NCI-H1694 treated with DMSO at 0.1 percent for 48 hours (cell line): ENCODE measurements around the gene AHNAK2.

Source experiments
- DNase-seq: peaks from one replicate; lab custom pipeline; 2025; lab: John Stamatoyannopoulos, UW

The AHNAK2 gene

DNA sequence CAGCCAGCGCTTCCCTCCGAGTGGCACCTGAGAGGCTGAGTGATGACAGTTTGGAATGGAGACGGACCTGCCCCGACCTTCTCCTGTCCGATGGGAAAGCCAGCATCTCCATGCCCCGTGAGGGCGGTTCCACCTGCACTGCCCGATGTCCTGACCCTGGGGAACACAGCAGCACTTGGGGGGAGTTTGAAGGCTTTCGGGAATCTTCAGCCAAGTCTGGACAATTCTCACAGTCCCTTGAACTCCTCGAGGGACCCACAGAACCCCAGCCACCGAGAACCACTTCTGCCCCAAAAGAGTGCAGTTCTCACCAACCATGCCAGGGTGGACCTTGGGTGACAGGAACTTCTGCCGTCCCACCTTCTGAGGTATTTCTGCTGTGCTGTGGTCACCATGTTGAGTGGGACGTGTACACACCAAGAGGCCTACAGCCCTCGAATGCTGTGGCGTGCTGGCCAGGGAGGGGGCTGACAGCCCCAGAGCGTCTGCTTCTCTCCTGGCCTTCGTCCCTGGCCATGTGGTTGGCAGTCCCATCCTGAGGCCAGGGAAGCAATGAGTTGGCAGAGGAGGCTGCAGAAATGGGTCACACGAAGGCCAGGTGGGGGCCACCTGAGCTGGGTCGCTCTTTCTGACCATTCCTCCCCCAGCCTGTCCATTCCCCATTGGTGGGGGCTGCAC is 8.5 kb upstream of the AHNAK2 start:
- DNase-seq = no peak

DNA sequence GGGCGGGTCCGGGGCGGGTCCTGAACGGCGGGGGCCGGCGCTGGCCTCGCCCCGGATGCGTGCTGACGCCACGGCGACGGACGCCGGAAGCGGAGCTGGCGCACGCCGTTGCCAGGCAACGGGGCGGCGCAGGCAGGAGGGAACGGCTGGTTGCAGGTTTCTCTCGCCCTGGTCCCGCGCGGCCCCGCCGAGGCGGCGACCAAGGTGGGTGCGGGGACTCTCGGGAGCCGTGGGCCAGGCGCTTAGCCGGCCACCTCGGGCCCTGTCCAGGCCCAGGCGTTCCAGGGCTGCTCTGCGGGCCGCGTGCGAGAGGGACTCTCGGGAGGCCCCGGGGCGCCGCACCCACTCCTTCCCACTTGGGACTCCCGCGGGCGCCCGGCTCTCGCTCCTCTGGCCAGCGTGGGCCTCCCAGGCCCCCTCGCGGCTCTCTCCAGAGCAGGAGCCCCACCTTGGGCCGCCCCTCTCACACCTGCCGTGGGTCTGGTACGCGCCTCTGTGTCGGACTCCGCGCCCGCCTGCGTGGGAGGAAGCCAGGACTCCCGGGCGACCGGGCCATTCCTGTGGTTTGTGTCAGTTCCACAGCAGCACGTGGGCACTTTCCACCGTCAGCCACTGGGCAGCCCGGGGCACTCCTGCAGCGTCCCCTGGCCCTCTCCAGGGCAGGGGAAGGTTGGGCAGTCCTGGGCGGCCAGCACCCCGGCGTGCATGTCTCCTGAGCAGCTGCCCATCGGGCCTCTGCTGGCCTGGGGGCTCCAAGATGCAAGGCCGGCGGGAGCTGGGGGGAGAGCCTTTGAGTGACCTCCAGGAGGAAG is 7.7 kb upstream of the AHNAK2 start, which contains the start of gene CLBA1:
Gene CLBA1 (plus strand): TSS at position 114 of the 812 bp plus-strand sequence. CDS start 644 bp downstream, at position 758.
- peak; percentile 91 for DNase-seq

DNA sequence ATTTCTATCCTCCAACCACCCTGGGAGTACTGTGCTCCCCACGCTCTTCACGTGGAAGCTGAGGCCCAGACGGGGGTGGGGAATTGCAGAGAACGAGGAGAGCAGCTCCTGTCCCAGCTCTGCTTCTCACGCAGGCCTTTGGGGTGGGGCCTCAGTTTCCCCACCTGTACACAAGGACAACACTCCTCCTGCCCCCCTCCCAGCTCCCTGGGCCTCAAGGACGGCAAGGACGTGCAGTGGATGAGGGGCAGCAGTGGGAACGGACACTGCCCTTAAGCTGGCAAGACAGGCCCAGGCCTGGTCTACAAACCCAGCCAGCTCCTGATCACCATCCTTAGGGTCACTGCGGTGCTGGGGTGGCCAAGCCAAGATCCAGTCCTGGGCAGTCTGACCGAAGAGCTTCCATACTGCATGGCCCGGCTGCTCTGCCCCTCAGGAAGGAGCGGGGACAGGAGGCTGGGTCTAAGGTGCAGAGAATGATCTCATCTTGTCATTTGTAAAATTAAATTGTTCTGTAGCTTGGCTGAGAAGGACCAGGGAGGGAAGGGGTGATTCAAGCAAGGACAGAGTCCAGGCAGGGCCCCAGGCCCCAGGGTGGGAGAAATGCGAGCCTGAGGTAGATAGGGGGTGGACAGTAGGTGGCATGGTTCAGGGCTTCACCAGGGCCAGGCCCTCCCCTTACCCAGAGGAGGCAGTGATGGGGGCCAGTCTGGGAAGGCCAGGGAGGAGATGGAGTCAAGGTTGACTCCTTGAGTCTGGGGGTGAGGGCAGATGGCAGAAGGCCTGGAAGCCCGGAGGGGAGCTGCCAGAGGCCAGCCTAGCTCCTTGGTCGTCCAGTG is 6.1 kb upstream of the AHNAK2 start:
- no peak for DNase-seq

DNA sequence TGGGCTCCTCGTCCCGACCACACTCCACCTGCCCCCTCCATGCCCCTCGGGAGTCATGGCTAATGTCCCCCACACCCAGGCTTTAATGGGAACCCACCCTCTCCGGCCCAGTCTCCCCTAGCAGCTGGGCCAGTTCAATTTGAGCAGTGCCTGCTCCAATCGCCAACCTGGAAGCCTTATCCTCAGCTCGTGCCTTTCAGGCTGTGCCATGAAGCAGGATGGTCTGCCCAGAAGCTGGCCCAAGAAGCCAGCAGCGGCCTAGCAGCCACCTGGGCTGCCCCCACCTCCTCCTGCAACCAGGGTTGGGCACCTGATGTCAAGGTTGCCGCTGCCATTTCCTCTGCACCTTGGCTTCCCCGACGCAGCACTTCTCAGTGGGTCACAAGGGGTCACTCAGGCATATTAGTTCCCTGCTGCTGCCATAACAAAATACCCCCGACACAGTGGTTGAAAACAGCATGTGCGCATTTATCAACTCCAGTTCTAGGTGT is 5.1 kb upstream of the AHNAK2 start:
- no peak for DNase-seq

DNA sequence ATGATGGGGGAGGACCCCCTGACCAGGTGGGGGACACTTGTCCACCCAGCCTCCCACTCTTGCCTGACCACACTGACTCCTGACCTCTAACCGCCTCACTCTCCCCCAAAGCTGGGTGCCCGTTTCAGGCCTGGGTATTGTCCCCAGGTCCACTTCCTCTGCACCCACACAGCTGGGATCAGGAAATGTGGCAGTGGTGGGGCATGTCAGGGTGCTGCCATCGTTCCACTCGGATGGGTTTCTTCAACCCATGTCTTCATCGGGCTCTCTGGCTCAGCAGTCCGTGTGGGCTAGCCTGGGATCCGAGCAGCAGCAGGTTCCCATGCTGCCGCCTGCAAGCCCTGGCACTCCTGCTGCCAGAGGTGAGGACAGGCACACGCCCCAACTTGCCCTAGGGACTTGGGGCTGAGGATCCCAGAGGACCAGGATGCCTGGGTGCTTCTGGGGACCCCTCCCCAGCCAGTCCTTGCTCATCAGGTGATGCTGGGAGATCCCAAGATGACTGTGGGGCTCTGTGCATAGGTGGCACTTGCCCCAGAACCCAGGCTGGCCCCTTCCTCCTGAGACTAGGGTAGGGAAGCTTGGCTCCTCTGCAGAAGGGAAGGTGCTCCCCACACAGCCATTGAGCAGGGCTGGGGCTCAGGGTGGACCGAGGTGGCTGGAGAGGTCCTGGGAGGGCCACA is 4.5 kb upstream of the AHNAK2 start:
- no peak for DNase-seq

DNA sequence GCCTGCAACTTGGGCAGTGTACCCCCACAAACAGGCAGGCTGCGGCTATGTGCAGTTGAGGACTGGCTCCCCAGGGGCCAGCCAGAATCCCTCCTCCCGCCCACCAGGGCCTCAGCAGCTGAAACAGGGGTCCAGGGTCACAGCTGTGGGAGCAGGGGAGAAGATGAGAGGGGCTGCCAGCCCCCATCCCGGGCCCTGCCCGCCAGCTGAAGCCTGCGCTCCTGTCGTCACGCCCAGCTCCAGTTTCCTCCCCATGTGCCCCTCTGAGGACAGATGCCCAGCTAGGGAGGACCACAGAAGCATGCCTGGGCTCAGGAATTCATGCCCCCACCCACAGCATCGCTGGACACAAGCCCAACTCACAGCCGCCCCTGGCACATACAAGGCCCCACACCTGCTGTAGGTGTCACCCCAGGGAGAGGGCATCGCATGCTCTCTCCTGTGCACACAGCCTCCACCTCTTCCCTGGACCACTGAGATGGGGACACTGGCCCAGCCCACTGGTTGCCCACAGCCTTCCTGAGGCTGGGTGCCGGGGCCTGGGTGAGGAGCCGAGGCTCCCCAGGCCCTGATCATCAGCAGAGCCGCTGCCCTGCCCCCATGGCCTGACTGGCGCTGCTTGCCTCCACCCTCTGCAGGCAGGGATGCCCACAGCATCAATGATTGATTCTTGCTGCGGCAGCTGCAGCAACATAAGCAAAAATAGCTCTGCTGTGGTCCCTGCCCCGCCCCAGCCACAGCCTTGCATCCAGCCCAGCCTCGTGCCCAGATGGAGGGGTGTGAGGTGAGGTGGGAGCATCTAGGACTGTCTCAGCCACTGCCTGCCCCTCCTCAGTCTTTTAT is 3.7 kb upstream of the AHNAK2 start:
- DNase-seq = peak; percentile 50

DNA sequence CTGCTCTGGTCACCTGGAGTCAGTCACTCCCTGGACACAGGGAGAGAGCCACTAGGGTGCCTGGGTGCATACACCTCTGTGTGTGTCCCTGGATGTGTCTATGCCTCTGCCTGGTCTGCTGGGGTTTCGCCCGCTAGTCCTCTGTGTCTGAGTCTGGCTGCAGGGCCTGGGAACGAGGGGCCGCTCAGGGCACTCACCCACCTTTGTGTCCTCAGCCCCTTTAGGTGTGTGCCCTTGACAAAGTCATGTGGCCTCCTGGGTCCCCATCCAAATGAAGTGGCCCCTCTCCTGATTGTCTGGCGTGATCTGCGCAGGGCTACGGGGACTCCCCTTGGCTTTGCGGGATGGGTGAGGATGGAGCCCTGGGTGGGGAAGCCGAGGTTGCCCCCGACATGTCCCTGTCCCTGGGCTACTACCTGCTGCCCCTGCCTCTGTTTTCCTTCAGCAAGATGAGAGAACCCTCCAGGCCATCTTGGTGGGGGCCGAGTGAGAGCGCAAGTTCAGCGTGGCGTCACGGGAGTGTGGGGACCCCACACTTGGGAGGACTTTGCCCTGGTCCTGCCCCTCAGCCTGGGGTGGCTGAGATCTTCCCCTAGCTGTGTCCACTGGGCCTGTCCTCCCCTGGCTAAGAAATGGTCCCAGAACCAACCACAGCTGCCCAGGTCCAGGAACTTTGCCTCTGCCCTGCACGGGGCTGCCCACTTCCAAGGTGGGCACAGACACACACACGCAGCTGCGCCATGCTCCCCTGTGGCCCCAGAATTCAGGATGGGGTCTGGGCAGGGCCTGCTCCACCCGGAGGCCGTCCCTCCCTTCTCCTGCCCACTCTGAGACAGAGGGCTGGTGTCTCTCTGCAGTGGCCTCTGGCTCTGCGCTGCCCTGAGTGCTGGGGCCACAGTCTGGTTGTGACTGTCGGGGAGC is 2.7 kb upstream of the AHNAK2 start:
- DNase-seq = no peak

DNA sequence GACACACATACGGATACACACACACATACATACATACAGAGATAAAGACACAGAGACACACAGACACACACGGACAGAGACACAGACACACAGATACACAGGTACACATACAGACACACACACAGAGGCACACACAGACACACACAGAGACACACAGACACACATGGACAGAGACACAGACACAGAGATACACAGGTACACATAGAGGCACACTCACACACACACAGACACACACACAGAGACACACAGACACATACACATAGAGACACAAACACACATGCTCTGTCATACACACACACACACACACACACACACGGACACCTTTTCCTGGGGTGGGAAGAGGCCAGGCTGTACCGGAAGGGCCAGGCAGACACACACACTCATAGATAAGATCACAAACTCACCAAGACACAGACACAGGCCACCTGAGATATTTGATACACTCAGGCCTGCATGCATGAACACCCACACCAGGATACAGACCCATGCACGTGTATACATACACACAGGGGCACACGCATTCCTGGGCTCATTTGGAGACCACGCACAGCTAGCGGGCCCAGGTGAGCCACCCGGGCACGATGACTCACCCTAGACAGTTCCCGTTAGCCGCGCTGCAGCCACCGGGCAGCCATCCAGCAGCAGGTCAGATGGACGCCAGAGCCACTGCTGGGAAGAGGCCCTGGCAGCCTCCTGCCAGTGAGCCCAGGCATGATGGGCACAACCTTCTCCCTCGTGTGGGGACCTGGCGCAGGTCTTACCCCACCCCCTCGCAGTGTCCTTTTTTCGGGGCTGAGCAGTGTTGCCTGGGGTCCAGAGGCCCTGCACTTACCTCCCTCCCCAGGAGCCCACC is 1.8 kb upstream of the AHNAK2 start:
- no peak for DNase-seq

DNA sequence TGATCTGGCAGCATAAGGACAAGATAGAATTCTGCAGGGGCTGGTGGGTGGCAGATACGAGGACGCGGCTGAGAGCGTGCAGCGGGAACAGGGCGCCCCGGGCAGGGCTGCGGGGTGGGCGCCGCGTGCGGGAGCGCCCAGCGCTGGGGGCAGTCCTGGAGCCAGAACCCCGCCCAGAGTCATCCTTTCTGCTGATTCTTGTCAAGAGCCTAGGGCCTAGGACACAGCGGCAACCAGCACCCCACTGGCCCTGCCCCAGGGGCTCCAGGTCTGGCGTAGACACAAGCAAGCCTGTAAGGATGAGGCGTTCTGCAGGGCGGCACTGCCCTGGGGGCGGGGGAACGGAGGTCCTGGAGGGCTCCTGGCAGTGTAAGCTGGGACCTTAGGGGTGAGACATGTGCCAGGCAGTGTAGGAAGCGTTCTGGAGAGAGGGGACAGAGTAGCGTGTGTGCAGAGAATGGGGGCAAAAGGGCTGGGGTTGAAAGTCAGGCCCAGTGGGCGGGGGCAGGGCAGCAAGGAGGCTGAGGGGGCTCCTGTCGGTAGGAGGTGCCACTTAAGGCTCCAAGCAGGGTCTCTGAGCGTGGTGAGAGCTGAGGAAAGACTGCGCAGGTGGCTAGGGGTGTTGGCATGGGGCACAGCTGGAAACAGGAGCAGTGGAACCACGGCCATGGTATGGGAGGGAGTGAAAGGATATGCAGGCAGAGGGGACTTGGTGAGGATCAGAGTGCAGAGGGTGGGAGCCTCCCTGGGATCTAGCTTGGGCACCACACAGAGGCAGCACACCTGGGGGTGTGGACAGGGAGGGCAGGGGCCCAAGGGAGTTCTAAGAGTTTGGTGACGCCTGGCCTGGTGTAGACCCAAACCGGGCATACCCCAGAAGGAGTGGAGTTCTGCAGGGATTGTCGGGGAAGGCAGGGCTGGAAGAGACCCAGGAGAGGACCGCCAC is 845 bp upstream of the AHNAK2 start:
- DNase-seq = no peak

DNA sequence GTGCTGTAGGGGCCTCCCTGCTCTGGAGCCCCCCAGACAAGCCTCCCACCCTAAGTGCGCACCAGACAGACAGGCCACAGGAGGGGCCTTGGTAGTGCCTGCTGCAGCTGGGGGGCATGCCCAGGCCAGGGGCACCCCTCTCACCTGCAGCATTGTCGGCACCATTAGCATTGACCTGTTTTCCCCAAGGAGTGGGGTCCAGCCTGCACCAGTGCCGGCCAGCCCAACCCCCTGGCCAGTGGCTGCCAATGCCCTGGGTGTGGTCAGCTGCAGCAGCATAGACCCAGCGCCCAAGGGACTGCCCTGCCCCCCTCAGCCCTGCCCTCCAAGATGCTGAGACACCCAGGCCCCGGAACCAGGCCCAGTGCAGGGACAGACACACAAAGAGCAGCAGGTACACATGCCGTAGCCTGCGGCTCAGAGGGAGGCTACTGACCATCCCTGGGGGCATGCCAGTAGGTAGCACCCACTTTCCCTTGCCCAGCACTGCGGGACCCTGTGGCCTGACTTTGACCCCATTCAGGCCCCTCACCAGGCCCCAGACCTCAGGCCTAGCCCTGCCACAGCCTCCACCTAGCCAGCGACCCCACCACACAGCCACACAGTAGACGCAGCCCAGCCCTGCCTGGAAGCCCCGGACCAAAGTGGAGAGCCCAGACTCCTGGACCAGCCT is 1.0 kb downstream of the AHNAK2 start:
- DNase-seq = no peak

DNA sequence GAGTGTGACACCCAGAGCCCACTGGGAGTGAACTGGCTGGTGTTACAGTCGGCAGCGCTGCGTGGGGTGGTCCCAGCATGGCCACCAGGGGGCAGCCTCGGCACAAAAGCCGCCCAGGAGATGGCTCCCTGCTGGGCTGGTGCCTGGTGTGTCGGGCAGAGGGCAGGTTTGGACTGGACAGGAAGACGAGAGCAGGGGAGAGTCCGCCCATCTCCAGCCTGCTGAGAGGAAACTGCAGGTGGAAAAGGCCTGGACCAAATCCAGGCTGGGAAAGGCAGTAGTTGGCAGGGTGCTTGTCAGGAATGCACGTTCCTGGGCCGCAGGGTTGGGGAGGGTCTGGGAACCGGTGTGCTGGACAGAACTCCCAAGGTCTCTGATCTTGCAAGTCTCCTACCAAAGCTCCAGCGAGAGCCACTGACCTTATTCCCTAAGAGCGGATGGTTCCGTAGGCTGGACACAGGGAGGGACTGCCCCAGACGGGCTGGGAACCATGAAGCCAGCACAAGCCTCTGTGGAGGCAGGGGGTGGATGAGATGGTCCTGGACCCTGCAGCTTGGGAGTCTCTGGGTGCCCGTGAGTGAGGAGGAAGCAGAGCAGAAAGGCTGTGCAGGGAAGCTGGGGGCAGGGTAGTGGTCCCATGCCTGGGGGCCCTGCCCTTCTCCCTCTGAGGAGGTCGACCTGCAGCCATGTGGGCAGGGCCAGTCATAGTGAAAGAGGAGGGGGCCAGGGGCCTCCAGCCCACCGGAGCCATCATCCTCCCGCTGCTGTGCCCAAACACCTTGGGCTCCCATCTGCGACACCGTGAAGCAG is 1.8 kb downstream of the AHNAK2 start:
- DNase-seq = peak; percentile 78

DNA sequence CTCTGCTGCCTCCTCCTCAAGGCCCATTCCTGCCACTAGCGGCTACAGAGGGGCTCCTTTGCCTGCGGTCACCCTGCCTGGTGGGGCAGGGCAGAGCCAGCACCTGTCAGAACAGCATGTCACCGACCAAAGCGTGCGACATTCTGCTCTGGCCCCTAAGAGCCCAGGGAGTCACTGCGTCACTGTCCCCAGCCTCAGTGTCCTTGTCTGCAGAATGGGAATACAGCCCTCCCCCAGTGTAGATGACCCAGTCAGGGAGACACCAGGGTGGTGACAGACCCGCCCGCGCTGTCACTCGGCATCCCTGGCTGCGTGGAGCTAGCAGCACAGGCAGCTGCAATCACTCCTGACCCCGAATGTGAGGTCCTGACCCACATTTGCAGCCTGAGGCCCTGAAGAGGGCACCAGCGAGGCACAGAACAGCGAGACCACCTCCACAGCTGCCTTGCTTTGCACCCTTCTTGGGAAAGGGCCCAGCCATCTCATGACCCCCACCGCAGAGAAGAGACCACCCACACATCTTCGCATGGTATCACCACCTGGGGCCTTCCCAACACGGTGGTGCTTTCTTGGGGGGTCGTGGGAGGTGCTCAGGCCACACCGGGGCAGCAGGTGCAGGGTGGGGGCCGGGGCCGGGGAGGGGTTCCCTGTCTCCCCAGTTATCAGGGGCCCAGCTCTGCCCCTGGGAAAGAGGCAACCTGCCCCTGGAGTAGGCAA is 2.5 kb downstream of the AHNAK2 start:
- peak; percentile 49 for DNase-seq

DNA sequence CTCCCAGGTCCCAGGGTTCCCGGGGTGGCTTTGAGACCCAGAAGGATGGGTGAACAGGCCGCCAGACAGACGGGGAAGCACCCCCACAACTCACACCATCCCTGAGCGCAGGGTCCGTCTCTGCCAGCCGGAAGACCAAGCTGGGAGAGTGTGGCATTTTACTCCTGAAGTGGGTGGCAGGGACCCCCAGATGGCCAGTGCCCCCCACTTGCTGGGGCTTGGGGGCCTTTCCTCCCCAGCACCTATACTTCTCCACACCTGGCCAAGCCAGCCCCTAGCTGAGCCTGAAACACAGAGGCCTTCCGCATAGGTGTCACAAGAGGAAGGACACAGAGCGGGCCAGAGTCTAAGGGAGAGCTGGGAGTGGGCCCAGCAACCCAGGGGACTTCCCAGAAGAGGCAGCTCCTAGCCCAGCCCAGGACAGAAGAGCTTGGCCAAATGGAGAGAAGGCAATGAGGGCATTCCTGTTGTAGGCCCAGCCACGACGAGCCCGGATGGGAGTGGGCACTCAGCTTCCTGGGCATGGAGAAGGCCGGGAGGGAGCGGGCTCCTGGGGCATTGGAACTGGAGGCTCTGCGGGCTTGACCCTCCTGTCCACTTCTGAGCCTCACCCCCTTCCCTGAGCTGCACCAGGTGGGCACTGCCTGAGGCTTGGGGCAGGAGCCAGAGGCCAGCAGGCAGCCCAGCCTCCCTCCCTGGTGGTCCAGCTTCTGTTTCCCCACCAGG is 3.3 kb downstream of the AHNAK2 start:
- no peak for DNase-seq

DNA sequence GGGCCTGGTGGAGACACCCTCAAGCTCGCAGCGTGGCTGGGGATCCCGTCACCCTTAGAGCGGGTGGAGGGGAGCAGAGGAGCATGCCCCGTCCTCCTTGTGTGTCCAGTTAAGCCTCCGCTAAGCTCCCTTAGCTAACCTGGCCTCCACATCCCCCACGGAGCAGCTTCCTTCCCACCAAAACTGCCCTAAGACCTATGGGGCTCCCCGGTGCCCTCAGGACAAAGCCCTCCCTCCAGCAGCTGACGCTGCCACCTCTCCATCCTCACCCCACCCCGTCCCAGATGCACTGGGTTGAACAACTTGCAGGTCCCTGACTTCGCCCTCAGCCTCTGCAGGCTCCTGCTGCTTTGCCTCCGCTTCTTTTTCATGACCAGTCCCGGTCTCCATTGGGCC is 4.0 kb downstream of the AHNAK2 start:
- DNase-seq = no peak
